HEK293 (cell line): ENCODE measurements around the gene MYLK2.

Experiments used
- CTCF ChIA-PET: fragments of 350-600 bp; formaldehyde crosslinking; extraction: SDS; loops from one replicate; lab custom pipeline; 2021; ENCODE audit warnings: antibody characterized with exemption; lab: Yijun Ruan, JAX
- POLR2A ChIA-PET: fragments of 300-600 bp; formaldehyde crosslinking; extraction: SDS; loops from one replicate; lab custom pipeline; 2020; ENCODE audit warnings: antibody characterized with exemption, inconsistent platforms; lab: Yijun Ruan, JAX
- H3K27ac ChIP-seq: fragments of 200-500 bp; sonication (Bioruptor generic); 2 replicates; pipeline ENCODE4 v1.5.1; 2014; ENCODE audit warnings: low read depth, low read length, control low read depth, inconsistent platforms; ENCODE audit errors: extremely low read depth
- H3K36me3 ChIP-seq, 2 experiments: fragments of 200-500 bp in 1 of 2; sonication (Bioruptor generic) in 1 of 2; 1 replicate in 1 of 2; 2 replicates in 1 of 2; pipeline ENCODE4 v1.5.1; 2014 to 2017; ENCODE audit warnings: inconsistent platforms in 2 of 2, low read length in 2 of 2; ENCODE audit not compliant: control insufficient read depth in 2 of 2, insufficient read depth in 1 of 2
- H3K4me1 ChIP-seq: fragments of 200-500 bp; sonication (Bioruptor generic); 2 replicates; pipeline ENCODE4 v1.5.1; 2014; ENCODE audit warnings: mild to moderate bottlenecking, low read length, inconsistent platforms; ENCODE audit not compliant: control insufficient read depth, insufficient read depth
- H3K4me3 ChIP-seq: 2 replicates; pipeline ENCODE4 v1.5.1; 2011; ENCODE audit warnings: low read depth, mild to moderate bottlenecking, control low read depth, low read length, moderate library complexity
- H3K9me3 ChIP-seq: fragments of 200-500 bp; sonication (Bioruptor generic); 2 replicates; pipeline ENCODE4 v1.5.1; 2014; ENCODE audit warnings: low read depth, low read length, inconsistent platforms; ENCODE audit not compliant: control insufficient read depth, insufficient read depth
- EGR2 ChIP-seq: fragments of 450-650 bp; formaldehyde crosslinking; IDR thresholded peaks from 2 replicates; pipeline ENCODE4 v1.5.1; 2016; ENCODE audit warnings: low read depth, missing biosample characterization, missing genetic modification characterization
- GLI2 ChIP-seq: fragments of 450-650 bp; formaldehyde crosslinking; IDR thresholded peaks from 2 replicates; pipeline ENCODE4; 2017; ENCODE audit warnings: missing biosample characterization, missing genetic modification characterization, low read depth, borderline replicate concordance
- GLIS1 ChIP-seq: fragments of 450-650 bp; formaldehyde crosslinking; IDR thresholded peaks from 2 replicates; pipeline ENCODE4 v1.5.1; 2016; ENCODE audit warnings: missing biosample characterization, missing genetic modification characterization
- GLIS2 ChIP-seq: fragments of 450-650 bp; formaldehyde crosslinking; IDR thresholded peaks from 2 replicates; pipeline ENCODE4 v1.5.1; 2016; ENCODE audit warnings: missing biosample characterization, missing genetic modification characterization
- KLF1 ChIP-seq: fragments of 450-650 bp; formaldehyde crosslinking; IDR thresholded peaks from 2 replicates; pipeline ENCODE4 v1.5.1; 2016; ENCODE audit warnings: missing biosample characterization, missing genetic modification characterization
- ZBTB20 ChIP-seq: fragments of 450-650 bp; formaldehyde crosslinking; IDR thresholded peaks from 2 replicates; pipeline ENCODE4 v1.5.1; 2016; ENCODE audit warnings: missing biosample characterization, missing genetic modification characterization
- ZFHX2 ChIP-seq: fragments of 450-650 bp; formaldehyde crosslinking; conservative IDR thresholded peaks from 2 replicates; pipeline ENCODE4 v1.5.1; 2016; ENCODE audit warnings: missing biosample characterization, missing genetic modification characterization
- ZIC2 ChIP-seq: fragments of 450-650 bp; formaldehyde crosslinking; IDR thresholded peaks from 2 replicates; pipeline ENCODE4 v1.5.1; 2016; ENCODE audit warnings: missing biosample characterization, missing genetic modification characterization
- ZNF10 ChIP-seq: fragments of 450-650 bp; formaldehyde crosslinking; IDR thresholded peaks from 2 replicates; pipeline ENCODE4 v1.5.1; 2017; ENCODE audit warnings: missing biosample characterization, missing genetic modification characterization
- ZNF311 ChIP-seq: fragments of 450-650 bp; formaldehyde crosslinking; IDR thresholded peaks from 2 replicates; pipeline ENCODE4 v1.5.1; 2017; ENCODE audit warnings: missing biosample characterization, missing genetic modification characterization, borderline replicate concordance
- ZNF324 ChIP-seq: fragments of 450-650 bp; formaldehyde crosslinking; IDR thresholded peaks from 2 replicates; pipeline ENCODE4 v1.5.1; 2016; ENCODE audit warnings: missing biosample characterization, missing genetic modification characterization
- ZNF416 ChIP-seq: fragments of 450-650 bp; formaldehyde crosslinking; IDR thresholded peaks from 2 replicates; pipeline ENCODE4 v1.5.1; 2016; ENCODE audit warnings: missing biosample characterization, missing genetic modification characterization
- ZNF423 ChIP-seq: fragments of 450-650 bp; formaldehyde crosslinking; IDR thresholded peaks from 2 replicates; pipeline ENCODE4 v1.5.1; 2016; ENCODE audit warnings: missing biosample characterization, missing genetic modification characterization
- ZNF48 ChIP-seq: fragments of 450-650 bp; formaldehyde crosslinking; IDR thresholded peaks from 2 replicates; pipeline ENCODE4 v1.5.1; 2016; ENCODE audit warnings: missing biosample characterization, missing genetic modification characterization
- ZNF555 ChIP-seq: fragments of 450-650 bp; formaldehyde crosslinking; conservative IDR thresholded peaks from 2 replicates; pipeline ENCODE4 v1.5.1; 2017; ENCODE audit warnings: missing biosample characterization, mild to moderate bottlenecking, missing genetic modification characterization, inconsistent platforms
- ZNF670 ChIP-seq: fragments of 450-650 bp; formaldehyde crosslinking; IDR thresholded peaks from 2 replicates; pipeline ENCODE4 v1.5.1; 2016; ENCODE audit warnings: missing biosample characterization, missing genetic modification characterization, low read depth
- ZNF843 ChIP-seq: fragments of 450-650 bp; formaldehyde crosslinking; IDR thresholded peaks from 2 replicates; pipeline ENCODE4 v1.5.1; 2016; ENCODE audit warnings: missing biosample characterization, missing genetic modification characterization
- TF ChIP-seq, protein P1 (sequence below): fragments of 450-650 bp; formaldehyde crosslinking; IDR thresholded peaks from 2 replicates; pipeline ENCODE4 v1.5.1; 2016; ENCODE audit warnings: missing biosample characterization, missing genetic modification characterization
- TF ChIP-seq, protein P2 (sequence below): fragments of 450-650 bp; formaldehyde crosslinking; IDR thresholded peaks from 2 replicates; pipeline ENCODE4 v1.5.1; 2017; ENCODE audit warnings: missing biosample characterization, missing genetic modification characterization
- TF ChIP-seq, protein P3 (sequence below): fragments of 450-650 bp; formaldehyde crosslinking; IDR thresholded peaks from 2 replicates; pipeline ENCODE4 v1.5.1; 2017; ENCODE audit warnings: missing biosample characterization, missing genetic modification characterization
- TF ChIP-seq, protein P4 (sequence below): fragments of 450-650 bp; formaldehyde crosslinking; IDR thresholded peaks from 2 replicates; pipeline ENCODE4 v1.5.1; 2016; ENCODE audit warnings: missing biosample characterization, missing genetic modification characterization, low read depth
- TF ChIP-seq, protein P5 (sequence below): fragments of 450-650 bp; formaldehyde crosslinking; IDR thresholded peaks from 2 replicates; pipeline ENCODE4 v1.5.1; 2016; ENCODE audit warnings: missing biosample characterization, missing genetic modification characterization, borderline replicate concordance
- TF ChIP-seq, protein P6 (sequence below): fragments of 450-650 bp; formaldehyde crosslinking; IDR thresholded peaks from 2 replicates; pipeline ENCODE4 v1.5.1; 2016; ENCODE audit warnings: missing biosample characterization, missing genetic modification characterization

Gene MYLK2

DNA sequence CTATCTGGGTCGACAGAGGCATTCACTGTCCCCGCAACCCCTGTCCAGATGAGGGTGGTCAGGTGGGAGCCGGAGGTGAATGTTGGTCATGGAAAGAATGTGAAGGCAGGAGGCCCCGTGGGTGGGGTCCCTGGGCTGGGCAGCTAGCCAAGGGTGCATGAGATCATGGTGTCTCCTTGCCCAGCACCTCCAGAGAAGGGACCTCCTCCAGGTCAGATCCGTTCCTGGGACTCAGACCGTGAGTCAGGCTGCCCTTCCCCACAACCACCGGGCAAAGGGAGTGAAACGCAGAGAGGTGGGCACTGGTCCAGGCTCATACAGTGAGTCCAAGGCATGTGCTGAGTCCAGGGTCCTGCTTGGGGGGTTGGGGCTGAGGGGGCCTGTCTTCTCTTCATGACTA lies 22.8 kb downstream of the MYLK2 start:
- no peaks in the 10 kb centered on the region for H3K9me3 ChIP-seq
- H3K4me1 ChIP-seq: no peaks in the 10 kb centered on the region
- H3K27ac ChIP-seq: no peak overlapping the region
- POLR2A ChIA-PET: interaction anchor here (0.6 kb wide), 1 partner anchor 38 kb away, joined by 6 read pairs; no protein-coding TSS in a partner anchor
- CTCF ChIA-PET: interaction anchor here (0.7 to 3.7 kb wide), 5 partner anchors 10 to 110 kb away, joined by 3 to 17 read pairs (median 3); partner anchors contain the start of gene PDRG1
- TF ChIP-seq ZNF10: no peak
- TF ChIP-seq, protein P1, sequence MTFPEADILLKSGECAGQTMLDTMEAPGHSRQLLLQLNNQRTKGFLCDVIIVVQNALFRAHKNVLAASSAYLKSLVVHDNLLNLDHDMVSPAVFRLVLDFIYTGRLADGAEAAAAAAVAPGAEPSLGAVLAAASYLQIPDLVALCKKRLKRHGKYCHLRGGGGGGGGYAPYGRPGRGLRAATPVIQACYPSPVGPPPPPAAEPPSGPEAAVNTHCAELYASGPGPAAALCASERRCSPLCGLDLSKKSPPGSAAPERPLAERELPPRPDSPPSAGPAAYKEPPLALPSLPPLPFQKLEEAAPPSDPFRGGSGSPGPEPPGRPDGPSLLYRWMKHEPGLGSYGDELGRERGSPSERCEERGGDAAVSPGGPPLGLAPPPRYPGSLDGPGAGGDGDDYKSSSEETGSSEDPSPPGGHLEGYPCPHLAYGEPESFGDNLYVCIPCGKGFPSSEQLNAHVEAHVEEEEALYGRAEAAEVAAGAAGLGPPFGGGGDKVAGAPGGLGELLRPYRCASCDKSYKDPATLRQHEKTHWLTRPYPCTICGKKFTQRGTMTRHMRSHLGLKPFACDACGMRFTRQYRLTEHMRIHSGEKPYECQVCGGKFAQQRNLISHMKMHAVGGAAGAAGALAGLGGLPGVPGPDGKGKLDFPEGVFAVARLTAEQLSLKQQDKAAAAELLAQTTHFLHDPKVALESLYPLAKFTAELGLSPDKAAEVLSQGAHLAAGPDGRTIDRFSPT (tag by site-specific recombination): peak; percentile 26; the same call in 1 of the 2 replicates
- TF ChIP-seq ZBTB20: peak; percentile 66; the same call in 1 of the 2 replicates
- peak; percentile 32 for TF ChIP-seq ZIC2
- TF ChIP-seq, protein P2, sequence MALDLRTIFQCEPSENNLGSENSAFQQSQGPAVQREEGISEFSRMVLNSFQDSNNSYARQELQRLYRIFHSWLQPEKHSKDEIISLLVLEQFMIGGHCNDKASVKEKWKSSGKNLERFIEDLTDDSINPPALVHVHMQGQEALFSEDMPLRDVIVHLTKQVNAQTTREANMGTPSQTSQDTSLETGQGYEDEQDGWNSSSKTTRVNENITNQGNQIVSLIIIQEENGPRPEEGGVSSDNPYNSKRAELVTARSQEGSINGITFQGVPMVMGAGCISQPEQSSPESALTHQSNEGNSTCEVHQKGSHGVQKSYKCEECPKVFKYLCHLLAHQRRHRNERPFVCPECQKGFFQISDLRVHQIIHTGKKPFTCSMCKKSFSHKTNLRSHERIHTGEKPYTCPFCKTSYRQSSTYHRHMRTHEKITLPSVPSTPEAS: no peak
- no peak for TF ChIP-seq ZNF324
- peak; percentile 68 for TF ChIP-seq KLF1 (tag by site-specific recombination)
- TF ChIP-seq, protein P3, sequence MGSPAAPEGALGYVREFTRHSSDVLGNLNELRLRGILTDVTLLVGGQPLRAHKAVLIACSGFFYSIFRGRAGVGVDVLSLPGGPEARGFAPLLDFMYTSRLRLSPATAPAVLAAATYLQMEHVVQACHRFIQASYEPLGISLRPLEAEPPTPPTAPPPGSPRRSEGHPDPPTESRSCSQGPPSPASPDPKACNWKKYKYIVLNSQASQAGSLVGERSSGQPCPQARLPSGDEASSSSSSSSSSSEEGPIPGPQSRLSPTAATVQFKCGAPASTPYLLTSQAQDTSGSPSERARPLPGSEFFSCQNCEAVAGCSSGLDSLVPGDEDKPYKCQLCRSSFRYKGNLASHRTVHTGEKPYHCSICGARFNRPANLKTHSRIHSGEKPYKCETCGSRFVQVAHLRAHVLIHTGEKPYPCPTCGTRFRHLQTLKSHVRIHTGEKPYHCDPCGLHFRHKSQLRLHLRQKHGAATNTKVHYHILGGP: no peak
- no peak for TF ChIP-seq ZNF423 (tag by site-specific recombination)
- TF ChIP-seq ZNF555 (tag by site-specific recombination): no peak
- TF ChIP-seq ZNF48: no peak
- TF ChIP-seq ZFHX2 (tag by site-specific recombination): peak; percentile 87
- TF ChIP-seq GLIS1: peak; percentile 94
- peak; percentile 88 for TF ChIP-seq EGR2
- TF ChIP-seq ZNF311 (tag by site-specific recombination): no peak
- TF ChIP-seq ZNF416 (tag by site-specific recombination): no peak
- no peak for TF ChIP-seq ZNF670
- TF ChIP-seq GLIS2: peak; percentile 62
- TF ChIP-seq, protein P4, sequence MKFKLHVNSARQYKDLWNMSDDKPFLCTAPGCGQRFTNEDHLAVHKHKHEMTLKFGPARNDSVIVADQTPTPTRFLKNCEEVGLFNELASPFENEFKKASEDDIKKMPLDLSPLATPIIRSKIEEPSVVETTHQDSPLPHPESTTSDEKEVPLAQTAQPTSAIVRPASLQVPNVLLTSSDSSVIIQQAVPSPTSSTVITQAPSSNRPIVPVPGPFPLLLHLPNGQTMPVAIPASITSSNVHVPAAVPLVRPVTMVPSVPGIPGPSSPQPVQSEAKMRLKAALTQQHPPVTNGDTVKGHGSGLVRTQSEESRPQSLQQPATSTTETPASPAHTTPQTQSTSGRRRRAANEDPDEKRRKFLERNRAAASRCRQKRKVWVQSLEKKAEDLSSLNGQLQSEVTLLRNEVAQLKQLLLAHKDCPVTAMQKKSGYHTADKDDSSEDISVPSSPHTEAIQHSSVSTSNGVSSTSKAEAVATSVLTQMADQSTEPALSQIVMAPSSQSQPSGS: no peak
- TF ChIP-seq ZNF843 (tag by site-specific recombination): no peak
- TF ChIP-seq, protein P5, sequence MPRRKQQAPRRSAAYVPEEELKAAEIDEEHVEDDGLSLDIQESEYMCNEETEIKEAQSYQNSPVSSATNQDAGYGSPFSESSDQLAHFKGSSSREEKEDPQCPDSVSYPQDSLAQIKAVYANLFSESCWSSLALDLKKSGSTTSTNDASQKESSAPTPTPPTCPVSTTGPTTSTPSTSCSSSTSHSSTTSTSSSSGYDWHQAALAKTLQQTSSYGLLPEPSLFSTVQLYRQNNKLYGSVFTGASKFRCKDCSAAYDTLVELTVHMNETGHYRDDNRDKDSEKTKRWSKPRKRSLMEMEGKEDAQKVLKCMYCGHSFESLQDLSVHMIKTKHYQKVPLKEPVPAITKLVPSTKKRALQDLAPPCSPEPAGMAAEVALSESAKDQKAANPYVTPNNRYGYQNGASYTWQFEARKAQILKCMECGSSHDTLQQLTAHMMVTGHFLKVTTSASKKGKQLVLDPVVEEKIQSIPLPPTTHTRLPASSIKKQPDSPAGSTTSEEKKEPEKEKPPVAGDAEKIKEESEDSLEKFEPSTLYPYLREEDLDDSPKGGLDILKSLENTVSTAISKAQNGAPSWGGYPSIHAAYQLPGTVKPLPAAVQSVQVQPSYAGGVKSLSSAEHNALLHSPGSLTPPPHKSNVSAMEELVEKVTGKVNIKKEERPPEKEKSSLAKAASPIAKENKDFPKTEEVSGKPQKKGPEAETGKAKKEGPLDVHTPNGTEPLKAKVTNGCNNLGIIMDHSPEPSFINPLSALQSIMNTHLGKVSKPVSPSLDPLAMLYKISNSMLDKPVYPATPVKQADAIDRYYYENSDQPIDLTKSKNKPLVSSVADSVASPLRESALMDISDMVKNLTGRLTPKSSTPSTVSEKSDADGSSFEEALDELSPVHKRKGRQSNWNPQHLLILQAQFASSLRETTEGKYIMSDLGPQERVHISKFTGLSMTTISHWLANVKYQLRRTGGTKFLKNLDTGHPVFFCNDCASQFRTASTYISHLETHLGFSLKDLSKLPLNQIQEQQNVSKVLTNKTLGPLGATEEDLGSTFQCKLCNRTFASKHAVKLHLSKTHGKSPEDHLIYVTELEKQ (tag by site-specific recombination): no peak
- TF ChIP-seq GLI2 (tag by site-specific recombination): no peak
- TF ChIP-seq, protein P6, sequence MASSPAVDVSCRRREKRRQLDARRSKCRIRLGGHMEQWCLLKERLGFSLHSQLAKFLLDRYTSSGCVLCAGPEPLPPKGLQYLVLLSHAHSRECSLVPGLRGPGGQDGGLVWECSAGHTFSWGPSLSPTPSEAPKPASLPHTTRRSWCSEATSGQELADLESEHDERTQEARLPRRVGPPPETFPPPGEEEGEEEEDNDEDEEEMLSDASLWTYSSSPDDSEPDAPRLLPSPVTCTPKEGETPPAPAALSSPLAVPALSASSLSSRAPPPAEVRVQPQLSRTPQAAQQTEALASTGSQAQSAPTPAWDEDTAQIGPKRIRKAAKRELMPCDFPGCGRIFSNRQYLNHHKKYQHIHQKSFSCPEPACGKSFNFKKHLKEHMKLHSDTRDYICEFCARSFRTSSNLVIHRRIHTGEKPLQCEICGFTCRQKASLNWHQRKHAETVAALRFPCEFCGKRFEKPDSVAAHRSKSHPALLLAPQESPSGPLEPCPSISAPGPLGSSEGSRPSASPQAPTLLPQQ (tag by site-specific recombination): no peak
- no peaks in the 10 kb centered on the region for H3K36me3 ChIP-seq
- no peak overlapping the region for H3K4me3 ChIP-seq
